Progenitor cell of endocrine pancreas (in vitro differentiated cells): ENCODE results near the gene SLC25A26. TPM values are rescaled to one million over a fixed set of nuclear protein-coding genes. Genes with fewer than 3 reads are reported as not detected.

Experiments
- DNase-seq: peaks from one replicate; pipeline ENCODE4 v3.0.0; 2021; ENCODE audit warnings: low spot score; ENCODE audit not compliant: unreplicated experiment
- H3K27ac Mint-ChIP-seq: 2 replicates; pipeline ENCODE4 v1.8.0; 2021; ENCODE audit warnings: mild to moderate bottlenecking, moderate library complexity, mixed read lengths
- H3K27me3 Mint-ChIP-seq: 2 replicates; pipeline ENCODE4 v1.8.0; 2021; ENCODE audit warnings: mixed read lengths
- H3K36me3 Mint-ChIP-seq: 2 replicates; pipeline ENCODE4 v1.8.0; 2022; ENCODE audit warnings: mixed read lengths; ENCODE audit not compliant: insufficient read depth
- H3K4me1 Mint-ChIP-seq: 2 replicates; pipeline ENCODE4 v1.8.0; 2021; ENCODE audit warnings: low read depth, mixed read lengths
- H3K4me3 Mint-ChIP-seq: 2 replicates; pipeline ENCODE4 v1.8.0; 2021; ENCODE audit warnings: low read depth, mild to moderate bottlenecking, moderate library complexity, mixed read lengths
- H3K9me3 Mint-ChIP-seq: 2 replicates; pipeline ENCODE4 v1.8.0; 2021; ENCODE audit warnings: low read depth, mixed read lengths
- CTCF ChIP-seq: fragments of 200-600 bp; sonication (generic); IDR thresholded peaks from one replicate; pipeline ENCODE4 v1.5.0; 2021; ENCODE audit warnings: antibody characterized with exemption, mild to moderate bottlenecking; ENCODE audit not compliant: unreplicated experiment
- total RNA-seq: library from RNA; stranded (reverse); gene quantifications from 2 replicates; pipeline ENCODE4 v1.2.1, GENCODE V29; 2021

Gene SLC25A26
- total RNA-seq, 1 donor from 2014 or later, result 18.9 TPM

GRCh38 chr3:66198437-66199088 is 22.2 kb upstream of the SLC25A26 start:
- DNase-seq, result no peak
- Mint-ChIP-seq H3K27me3 (peaks cover 13% of the 10 kb centered on the region), H3K4me1 (peaks cover 11% of the 10 kb centered on the region), H3K27ac (no peak overlapping the region), H3K9me3 (no peaks in the 10 kb centered on the region), H3K36me3 (no peaks in the 10 kb centered on the region), H3K4me3 (no peak overlapping the region)
- TF ChIP-seq CTCF, result no peak

- peaks cover 13% of the 10 kb centered on the region for H3K27me3 Mint-ChIP-seq
- no peak overlapping the region for H3K4me3 Mint-ChIP-seq
- no peak overlapping the region for H3K27ac Mint-ChIP-seq
- no peaks in the 10 kb centered on the region for H3K36me3 Mint-ChIP-seq
- H3K4me1 Mint-ChIP-seq, result peaks cover 9% of the 10 kb centered on the region
- DNase-seq, result no peak
- no peaks in the 10 kb centered on the region for H3K9me3 Mint-ChIP-seq
- TF ChIP-seq CTCF, result no peak
These were observed 21.7 kb upstream of the SLC25A26 start for GRCh38 chr3:66199089-66199473.

- peaks cover 7% of the 10 kb centered on the region for H3K4me1 Mint-ChIP-seq
- no peaks in the 10 kb centered on the region for H3K9me3 Mint-ChIP-seq
- no peak overlapping the region for H3K27ac Mint-ChIP-seq
- peaks cover 13% of the 10 kb centered on the region for H3K27me3 Mint-ChIP-seq
- no peak for DNase-seq
- TF ChIP-seq CTCF, result no peak
- no peak overlapping the region for H3K4me3 Mint-ChIP-seq
- H3K36me3 Mint-ChIP-seq, result no peaks in the 10 kb centered on the region
These were observed 20.7 kb upstream of the SLC25A26 start for GRCh38 chr3:66200147-66200546.

- no peak for TF ChIP-seq CTCF
- DNase-seq, result no peak
- no peaks in the 10 kb centered on the region for H3K9me3 Mint-ChIP-seq
- H3K27me3 Mint-ChIP-seq, result peaks cover 13% of the 10 kb centered on the region
- H3K36me3 Mint-ChIP-seq, result no peaks in the 10 kb centered on the region
- H3K4me3 Mint-ChIP-seq, result no peak overlapping the region
- H3K4me1 Mint-ChIP-seq, result peaks cover 5% of the 10 kb centered on the region
- H3K27ac Mint-ChIP-seq, result no peak overlapping the region
These were observed 20.0 kb upstream of the SLC25A26 start for GRCh38 chr3:66200786-66201185.

- TF ChIP-seq CTCF, result no peak
- DNase-seq, result no peak
- H3K27me3 Mint-ChIP-seq, result peaks cover 4% of the 10 kb centered on the region
- no peaks in the 10 kb centered on the region for H3K36me3 Mint-ChIP-seq
- no peak overlapping the region for H3K27ac Mint-ChIP-seq
- H3K4me1 Mint-ChIP-seq, result peaks cover 5% of the 10 kb centered on the region
- H3K9me3 Mint-ChIP-seq, result no peaks in the 10 kb centered on the region
- H3K4me3 Mint-ChIP-seq, result no peak overlapping the region
These were observed 17.5 kb upstream of the SLC25A26 start for GRCh38 chr3:66203275-66203674.
